BLaER1 treated with 17β-estradiol and CSF1 and Interleukin-3, amounts not matched to agents 10 nM and 100 nM (cell line): ENCODE measurements around the gene DYRK3.

ENCODE experiments used
- H3K27ac ChIP-seq, 11 experiments: shearing (Covaris generic); formaldehyde crosslinking; 2 replicates each; pipeline ENCODE4 v1.8.1; 2022
- H3K27me3 ChIP-seq, 11 experiments: shearing (Covaris generic); formaldehyde crosslinking; 2 replicates each; pipeline ENCODE4 v1.8.1; 2022
- H3K36me3 ChIP-seq, 11 experiments: shearing (Covaris generic); formaldehyde crosslinking; 2 replicates each; pipeline ENCODE4 v1.8.1; 2022
- H3K4me1 ChIP-seq, 10 experiments: shearing (Covaris generic); formaldehyde crosslinking; 2 replicates each; pipeline ENCODE4 v1.8.1; 2022
- H3K4me2 ChIP-seq, 11 experiments: shearing (Covaris generic); formaldehyde crosslinking; 2 replicates each; pipeline ENCODE4 v1.8.1; 2022
- H3K4me3 ChIP-seq, 10 experiments: shearing (Covaris generic); formaldehyde crosslinking; 2 replicates each; pipeline ENCODE4 v1.8.1; 2022
- H3K9ac ChIP-seq, 11 experiments: shearing (Covaris generic); formaldehyde crosslinking; 2 replicates each; pipeline ENCODE4 v1.8.1; 2022
- H3K9me3 ChIP-seq, 11 experiments: shearing (Covaris generic); formaldehyde crosslinking; replicated peaks in 1 of 11; 2 replicates each; pipeline ENCODE4 v1.8.1; 2022
- H4K20me1 ChIP-seq, 11 experiments: shearing (Covaris generic); formaldehyde crosslinking; 2 replicates each; pipeline ENCODE4 v1.8.1; 2022
- Cebpa-rat ChIP-seq, 11 experiments: shearing (Covaris generic); IDR thresholded peaks; 2 replicates each; pipeline ENCODE4 v1.8.1; 2022

The DYRK3 gene

DNA sequence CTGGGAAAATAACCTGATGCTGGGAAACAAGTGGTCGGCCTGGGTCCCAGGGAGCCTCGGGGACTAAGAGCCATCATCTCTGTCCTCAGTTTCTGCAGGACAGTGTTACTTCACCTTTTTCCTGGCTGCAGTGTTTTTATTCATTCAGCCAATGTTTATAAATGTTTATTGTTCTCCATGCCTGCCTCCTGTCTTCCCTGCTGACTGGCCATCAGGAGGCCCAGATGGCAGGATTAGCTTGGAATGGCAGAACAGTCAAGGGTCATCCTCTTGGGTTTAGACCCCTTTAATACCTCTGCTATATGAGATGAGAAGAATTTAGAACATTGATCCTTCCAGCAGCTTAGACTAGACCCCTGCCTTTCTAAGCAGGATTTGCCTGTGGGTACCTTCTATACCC is 62.7 kb downstream of the DYRK3 start:
- Histone ChIP-seq H3K9me3 (peaks cover 0 to 9% (median 0%) of the 10 kb centered on the region in 11 experiments; a peak in 3 of 22 replicates), H3K9ac (peak overlapping the region in 2 of 11 experiments; percentile 6 to 13; a peak in 2 of 22 replicates), H3K36me3 (peaks cover 10 to 81% (median 67%) of the 10 kb centered on the region in 11 experiments; a peak in 21 of 22 replicates), H3K27ac (peak overlapping the region in 8 of 11 experiments; percentile 69 to 92 (median 84); a peak in 15 of 22 replicates), H3K4me1 (peaks cover 96 to 100% (median 100%) of the 10 kb centered on the region in 10 experiments), H3K4me3 (no peak overlapping the region; a peak in 1 of 20 replicates), H3K27me3 (no peaks in the 10 kb centered on the region), H3K4me2 (peak overlapping the region; percentile 81 to 98 (median 97)), H4K20me1 (peaks cover 38 to 100% (median 98%) of the 10 kb centered on the region in 11 experiments)
- no peak for TF ChIP-seq Cebpa-rat (IDR thresholded peaks at IDR 0.05)
